Cardiac muscle cell (in vitro differentiated cells and primary cell): ENCODE results near the gene AGPS. TPM values are rescaled to one million over a fixed set of nuclear protein-coding genes. Genes with fewer than 3 reads are reported as not detected.

Experiments used
- DNase-seq, 2 donors: peaks; one replicate each; pipeline versions ENCODE4 v3.0.0 to v3.0.0-alpha.2; 2010 to 2017; ENCODE audit warnings: low read depth in 1 of 2, low spot score in 1 of 2
- H3K27ac ChIP-seq: fragments of 200-600 bp; sonication (generic); 2 replicates; pipeline ENCODE4 v1.5.1; 2016
- H3K27me3 ChIP-seq: fragments of 200-600 bp; sonication (generic); 2 replicates; pipeline ENCODE4 v1.6.0; 2016; ENCODE audit warnings: control low read depth
- H3K36me3 ChIP-seq: fragments of 200-600 bp; sonication (generic); 2 replicates; pipeline ENCODE4 v1.5.1; 2016; ENCODE audit warnings: control low read depth
- H3K4me1 ChIP-seq: fragments of 200-600 bp; sonication (generic); 2 replicates; pipeline ENCODE4 v1.8.1; 2017; ENCODE audit warnings: low read depth, mild to moderate bottlenecking, mixed run types
- H3K4me3 ChIP-seq: fragments of 200-600 bp; sonication (generic); 2 replicates; pipeline ENCODE4 v1.5.1; 2016; ENCODE audit warnings: mild to moderate bottlenecking
- H3K9me3 ChIP-seq: fragments of 200-600 bp; sonication (generic); 2 replicates; pipeline ENCODE4 v1.5.1; 2017; ENCODE audit warnings: low read depth, mild to moderate bottlenecking, control low read depth
- polyA plus RNA-seq: library from polyadenylated mRNA; unstranded; fragments of >200 nt; fragmentation: Nextera tagmentation; extraction: Ambion mirVana; gene quantifications from 2 replicates; pipeline ENCODE4 v1.2.1, GENCODE V29; 2016
- total RNA-seq: library from RNA; depleted of rRNA; stranded (reverse); fragments of >200 nt; gene quantifications from 2 replicates; pipeline ENCODE4 v1.2.3, GENCODE V29; 2016
- TF ChIP-seq, protein P1 (sequence below): IDR thresholded peaks from 2 replicates; pipeline ENCODE4 v1.5.1; 2012; ENCODE audit warnings: low read depth, mild to moderate bottlenecking, low read length

The AGPS gene
- total RNA-seq, result 86.3 and 116 TPM in 2 replicates
- polyA plus RNA-seq, result 13.6 and 24.2 TPM in 2 replicates

GRCh38 chr2:177392373-177393202, at the start of gene AGPS:
Gene AGPS, plus strand, starts transcription at chr2:177392773. Its CDS starts 17 bp downstream, at chr2:177392790.
- H3K36me3 ChIP-seq, result no peaks in the 10 kb centered on the region
- H3K27ac ChIP-seq, result peak within 1 kb of the TSS; percentile 56
- TF ChIP-seq, protein P1, sequence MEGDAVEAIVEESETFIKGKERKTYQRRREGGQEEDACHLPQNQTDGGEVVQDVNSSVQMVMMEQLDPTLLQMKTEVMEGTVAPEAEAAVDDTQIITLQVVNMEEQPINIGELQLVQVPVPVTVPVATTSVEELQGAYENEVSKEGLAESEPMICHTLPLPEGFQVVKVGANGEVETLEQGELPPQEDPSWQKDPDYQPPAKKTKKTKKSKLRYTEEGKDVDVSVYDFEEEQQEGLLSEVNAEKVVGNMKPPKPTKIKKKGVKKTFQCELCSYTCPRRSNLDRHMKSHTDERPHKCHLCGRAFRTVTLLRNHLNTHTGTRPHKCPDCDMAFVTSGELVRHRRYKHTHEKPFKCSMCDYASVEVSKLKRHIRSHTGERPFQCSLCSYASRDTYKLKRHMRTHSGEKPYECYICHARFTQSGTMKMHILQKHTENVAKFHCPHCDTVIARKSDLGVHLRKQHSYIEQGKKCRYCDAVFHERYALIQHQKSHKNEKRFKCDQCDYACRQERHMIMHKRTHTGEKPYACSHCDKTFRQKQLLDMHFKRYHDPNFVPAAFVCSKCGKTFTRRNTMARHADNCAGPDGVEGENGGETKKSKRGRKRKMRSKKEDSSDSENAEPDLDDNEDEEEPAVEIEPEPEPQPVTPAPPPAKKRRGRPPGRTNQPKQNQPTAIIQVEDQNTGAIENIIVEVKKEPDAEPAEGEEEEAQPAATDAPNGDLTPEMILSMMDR, result no peak
- H3K4me1 ChIP-seq, result peaks cover 16% of the 10 kb centered on the region
- no peaks in the 10 kb centered on the region for H3K9me3 ChIP-seq
- H3K4me3 ChIP-seq, result peak within 1 kb of the TSS; percentile 85
- peak; percentile 77 to 83 for DNase-seq
- no peaks in the 10 kb centered on the region for H3K27me3 ChIP-seq

GRCh38 chr2:177343773-177344172, 48.8 kb upstream of the AGPS start:
- DNase-seq, result no peak
- no peak overlapping the region for H3K4me3 ChIP-seq
- no peaks in the 10 kb centered on the region for H3K36me3 ChIP-seq
- no peaks in the 10 kb centered on the region for H3K27me3 ChIP-seq
- no peak overlapping the region for H3K27ac ChIP-seq
- H3K4me1 ChIP-seq, result peaks cover 21% of the 10 kb centered on the region
- TF ChIP-seq, protein P1, result no peak
- H3K9me3 ChIP-seq, result no peaks in the 10 kb centered on the region

GRCh38 chr2:177344316-177344715, 48.3 kb upstream of the AGPS start:
- H3K4me1 ChIP-seq, result peaks cover 21% of the 10 kb centered on the region
- H3K36me3 ChIP-seq, result no peaks in the 10 kb centered on the region
- no peak overlapping the region for H3K27ac ChIP-seq
- H3K9me3 ChIP-seq, result no peaks in the 10 kb centered on the region
- no peaks in the 10 kb centered on the region for H3K27me3 ChIP-seq
- DNase-seq, result no peak
- TF ChIP-seq, protein P1, result no peak
- no peak overlapping the region for H3K4me3 ChIP-seq

GRCh38 chr2:177346192-177346591, 46.4 kb upstream of the AGPS start:
- Histone ChIP-seq H3K36me3 (no peaks in the 10 kb centered on the region), H3K27ac (no peak overlapping the region), H3K27me3 (no peaks in the 10 kb centered on the region), H3K4me3 (no peak overlapping the region), H3K4me1 (peaks cover 21% of the 10 kb centered on the region), H3K9me3 (no peaks in the 10 kb centered on the region)
- TF ChIP-seq, protein P1, result no peak
- DNase-seq, result no peak

GRCh38 chr2:177347570-177347969, 45.0 kb upstream of the AGPS start:
- no peak overlapping the region for H3K27ac ChIP-seq
- DNase-seq, result no peak
- no peaks in the 10 kb centered on the region for H3K27me3 ChIP-seq
- TF ChIP-seq, protein P1, result no peak
- H3K9me3 ChIP-seq, result no peaks in the 10 kb centered on the region
- peaks cover 21% of the 10 kb centered on the region for H3K4me1 ChIP-seq
- H3K4me3 ChIP-seq, result no peak overlapping the region
- no peaks in the 10 kb centered on the region for H3K36me3 ChIP-seq
